ENCODE results near the gene PIP4K2C. TPM values are rescaled to one million over a fixed set of nuclear protein-coding genes. Genes with fewer than 3 reads are reported as not detected.
"Not testable (repeated sequence)": the region's sequence is repeated elsewhere in the genome, so short reads cannot be mapped to it uniquely, and the experiment has no call there.

Gene PIP4K2C
- total RNA-seq, 1 donor from 2014 or later = 14.3 TPM

DNA sequence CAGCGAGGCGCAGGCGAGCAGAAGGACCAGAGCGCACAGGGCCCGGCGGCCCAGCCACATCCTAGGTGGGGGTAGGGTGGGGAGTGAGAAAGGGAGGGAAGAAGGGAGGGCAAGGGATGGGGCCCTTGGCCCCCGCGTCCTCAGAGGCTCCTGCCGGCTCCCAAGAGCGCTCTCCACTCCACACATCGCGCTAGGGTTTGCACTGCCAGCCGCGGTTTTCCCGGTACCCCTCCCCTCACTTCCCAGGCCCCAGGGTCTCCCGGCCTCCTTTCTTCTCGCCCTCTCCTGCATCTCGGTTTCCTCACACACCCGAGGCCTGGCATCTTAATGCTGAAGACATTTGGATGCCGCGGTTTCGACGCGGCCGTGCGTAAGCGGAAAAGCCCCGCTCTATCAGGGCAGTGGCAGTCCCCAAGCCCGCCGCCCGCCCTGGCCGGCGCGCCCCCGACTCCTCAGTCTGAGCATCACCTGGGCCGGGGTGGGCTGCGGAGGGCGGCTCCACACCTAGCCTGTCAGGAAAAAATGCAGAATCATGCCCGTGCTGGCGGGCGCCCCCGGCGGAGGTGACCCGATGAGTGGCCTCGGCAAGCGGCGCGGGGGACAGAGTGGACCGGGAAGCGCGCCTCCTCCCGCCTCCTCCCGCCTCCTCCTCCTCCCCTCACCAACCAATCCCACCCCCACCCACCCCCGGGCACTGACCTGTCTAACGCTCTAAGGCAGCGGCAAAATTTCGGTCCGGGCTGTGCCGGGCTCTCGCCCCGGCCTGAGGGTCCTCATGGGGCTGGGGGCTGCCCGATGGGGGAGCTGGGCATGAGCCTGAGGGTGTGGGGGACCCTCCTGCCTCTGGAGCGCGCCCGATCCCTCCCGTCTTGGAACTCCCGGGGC lies 41.3 kb downstream of the PIP4K2C start:
- DNase-seq (ENCODE audit: low spot score) = peak; percentile 88

DNA sequence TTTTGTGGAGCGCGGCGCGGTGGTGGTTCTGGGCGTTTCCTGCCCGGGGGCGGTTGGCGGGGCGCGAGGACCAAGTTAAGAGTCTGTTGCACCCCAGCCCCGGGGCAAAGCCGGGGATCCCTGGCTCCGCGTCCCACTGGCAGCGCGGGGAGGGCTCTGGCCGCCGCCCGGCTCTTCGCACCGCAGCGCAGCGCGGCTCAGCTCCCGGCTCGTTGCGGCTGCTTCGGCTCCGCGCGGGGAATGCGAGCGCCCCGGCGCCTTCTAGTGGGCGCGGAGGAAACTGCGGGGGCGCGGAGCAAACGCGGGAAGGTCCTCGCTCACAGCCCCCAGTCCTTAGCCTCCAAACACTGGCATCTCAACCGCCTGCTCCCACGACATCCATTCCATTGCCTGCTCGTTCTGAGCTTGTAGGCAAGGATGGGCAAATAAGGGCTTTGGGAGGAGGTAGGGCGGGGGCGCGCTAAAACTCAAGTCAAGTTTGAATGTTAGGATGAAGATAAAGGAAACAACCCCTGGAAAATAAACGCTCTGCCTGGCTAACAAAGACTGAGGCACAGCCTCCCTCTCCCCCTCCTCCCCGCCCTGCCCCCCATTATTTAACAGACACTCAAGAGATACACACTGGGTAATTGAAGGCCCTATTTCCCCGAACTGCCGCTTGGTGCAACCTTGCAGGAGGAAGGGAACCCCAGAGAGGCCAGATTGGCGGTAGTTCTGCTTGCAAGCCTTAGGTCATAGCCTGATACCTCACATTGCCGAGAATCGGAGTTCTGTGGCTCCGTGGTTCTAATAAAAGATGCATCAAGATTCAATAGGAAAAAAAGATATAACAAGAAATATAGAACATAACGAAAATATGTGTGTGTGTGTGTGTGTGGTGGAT lies 42.2 kb downstream of the PIP4K2C start, which contains the start of gene B4GALNT1:
B4GALNT1 (minus strand) TSS at position 244 of the 883 bp plus-strand sequence. CDS start 1,069 bp downstream, outside the sequence.
- peak; percentile 93 for DNase-seq (ENCODE audit: low spot score)

DNA sequence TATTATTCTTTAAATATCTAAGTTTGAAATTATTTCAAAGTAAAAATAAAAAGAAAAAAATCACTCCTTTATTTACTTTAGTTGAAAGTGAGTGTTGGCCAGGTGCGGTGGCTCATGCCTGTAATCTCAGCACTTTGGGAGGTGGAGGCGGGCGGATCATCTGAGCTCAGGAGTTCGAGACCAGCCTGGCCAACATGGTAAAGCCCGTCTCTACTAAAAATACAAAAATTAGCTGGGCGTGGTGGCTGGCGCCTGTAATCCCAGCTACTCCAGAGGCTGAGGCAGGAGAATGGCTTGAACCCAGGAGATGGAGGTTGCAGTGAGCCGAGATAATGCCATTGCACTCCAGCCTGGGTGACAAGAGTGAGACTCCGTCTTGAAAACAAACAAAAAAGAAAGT lies 45.7 kb downstream of the PIP4K2C start:
- not testable (repeated sequence) for DNase-seq (ENCODE audit: low spot score)

DNA sequence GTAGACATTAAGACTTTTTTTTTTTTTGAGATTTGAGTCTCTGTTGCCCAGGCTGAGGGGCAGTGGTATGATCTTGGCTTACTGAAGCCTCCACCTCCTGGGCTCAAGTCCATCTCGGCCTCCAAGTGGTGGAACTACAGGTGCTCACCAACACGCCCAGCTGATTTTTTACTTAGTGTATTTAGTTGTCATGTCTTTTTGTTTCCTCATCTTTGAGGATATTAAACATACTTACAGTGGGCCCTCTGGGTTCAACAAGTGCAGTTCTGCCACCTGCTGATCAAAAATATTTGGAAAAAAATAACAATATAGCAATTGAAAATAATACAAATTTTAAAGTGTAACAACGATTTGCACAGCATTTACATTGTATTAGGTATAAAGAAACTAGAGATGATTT lies 46.4 kb downstream of the PIP4K2C start:
- DNase-seq (ENCODE audit: low spot score) = no peak

DNA sequence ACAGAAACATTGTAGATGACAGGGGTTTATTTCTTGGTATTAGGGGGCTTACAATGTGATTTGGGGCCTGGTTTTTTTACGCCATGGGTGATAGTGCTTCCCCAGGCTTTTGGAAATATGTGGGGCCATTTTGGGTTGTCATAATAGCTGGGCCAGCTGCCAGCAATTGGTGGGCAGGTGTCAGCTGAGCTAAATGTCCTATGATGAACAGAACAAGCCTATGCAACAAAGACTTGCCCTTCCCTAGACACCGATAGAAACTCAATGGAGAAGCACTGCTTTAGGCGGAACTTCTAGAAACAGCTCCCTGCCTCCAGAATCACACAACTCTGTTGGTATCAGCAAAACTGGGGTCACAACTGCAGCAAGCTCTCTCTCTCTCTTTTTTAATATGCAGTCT lies 47.1 kb downstream of the PIP4K2C start:
- DNase-seq (ENCODE audit: low spot score) = no peak

DNA sequence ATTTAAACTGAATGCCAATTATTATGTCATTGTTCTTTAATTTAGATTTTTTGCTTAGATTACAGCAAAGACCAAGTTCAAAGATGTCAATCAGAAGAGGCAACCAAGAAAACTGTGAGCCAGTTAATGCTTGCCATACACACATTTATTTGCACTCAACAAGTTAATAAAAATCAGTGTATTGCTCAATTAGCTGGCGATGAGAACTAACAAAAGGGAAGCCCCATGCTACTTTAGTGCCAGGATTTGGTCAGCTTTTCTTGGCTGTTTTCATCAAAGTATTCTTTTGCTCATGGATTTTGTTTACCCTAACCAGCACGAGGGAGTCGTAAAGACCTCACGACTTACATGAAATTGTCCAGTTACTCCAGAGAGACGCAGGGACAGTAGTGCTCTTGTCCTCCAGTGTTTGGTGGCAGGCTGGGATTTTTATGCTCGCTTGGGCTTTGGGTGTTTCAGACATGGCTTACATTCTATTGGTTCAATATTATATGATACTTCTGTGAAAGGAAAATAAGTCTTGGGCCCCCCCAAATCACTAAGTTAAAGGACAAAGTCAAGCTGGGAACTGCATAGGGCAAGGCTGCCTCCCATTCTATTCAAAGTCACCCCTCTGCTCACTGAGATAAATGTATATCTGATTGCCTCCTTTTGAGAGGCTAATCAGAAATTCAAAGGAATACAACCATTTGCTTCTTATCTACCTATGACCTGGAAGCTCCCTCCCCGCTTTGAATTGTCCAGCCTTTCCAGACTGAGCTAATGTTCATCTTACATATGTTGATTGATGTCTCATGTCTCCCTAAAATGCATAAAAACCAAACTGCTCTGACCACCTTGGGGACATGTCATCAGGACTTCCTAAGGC lies 49.4 kb downstream of the PIP4K2C start:
- DNase-seq (ENCODE audit: low spot score) = no peak

DNA sequence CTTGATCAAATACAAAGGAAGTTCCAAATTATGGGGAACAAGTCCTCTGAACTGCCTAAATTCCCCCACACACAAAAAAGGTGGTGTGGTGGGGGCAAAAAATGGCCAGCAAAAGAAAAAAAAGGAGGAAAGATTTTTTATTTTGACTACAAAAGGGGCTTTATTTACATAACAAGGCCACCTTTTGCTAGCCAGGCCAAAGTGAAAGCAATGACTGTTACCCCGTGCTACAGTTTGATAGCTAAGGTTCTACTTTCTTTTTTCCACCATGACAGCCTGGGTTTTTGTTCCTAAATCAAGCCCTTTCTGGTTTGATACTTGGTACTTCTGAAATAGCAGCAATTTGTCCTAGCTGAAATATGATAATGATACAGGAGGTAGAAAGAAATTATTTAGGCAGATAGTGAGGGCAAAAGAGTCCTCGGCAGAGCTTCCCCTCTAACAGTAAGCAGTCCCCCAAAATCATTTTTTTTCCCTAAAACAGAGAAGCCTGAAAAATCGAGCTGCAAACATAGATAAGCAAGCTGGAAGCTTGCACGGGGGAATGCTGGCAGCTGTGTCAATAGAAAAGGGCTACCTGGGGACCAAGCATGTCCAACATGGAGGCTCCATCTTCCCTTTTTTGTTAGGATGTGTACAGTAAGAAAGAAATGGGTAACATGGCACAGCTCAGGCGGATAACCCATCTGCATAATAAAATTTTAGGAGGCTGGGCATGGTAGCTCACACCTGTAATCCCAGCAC lies 50.9 kb downstream of the PIP4K2C start:
- DNase-seq (ENCODE audit: low spot score) = no peak

DNA sequence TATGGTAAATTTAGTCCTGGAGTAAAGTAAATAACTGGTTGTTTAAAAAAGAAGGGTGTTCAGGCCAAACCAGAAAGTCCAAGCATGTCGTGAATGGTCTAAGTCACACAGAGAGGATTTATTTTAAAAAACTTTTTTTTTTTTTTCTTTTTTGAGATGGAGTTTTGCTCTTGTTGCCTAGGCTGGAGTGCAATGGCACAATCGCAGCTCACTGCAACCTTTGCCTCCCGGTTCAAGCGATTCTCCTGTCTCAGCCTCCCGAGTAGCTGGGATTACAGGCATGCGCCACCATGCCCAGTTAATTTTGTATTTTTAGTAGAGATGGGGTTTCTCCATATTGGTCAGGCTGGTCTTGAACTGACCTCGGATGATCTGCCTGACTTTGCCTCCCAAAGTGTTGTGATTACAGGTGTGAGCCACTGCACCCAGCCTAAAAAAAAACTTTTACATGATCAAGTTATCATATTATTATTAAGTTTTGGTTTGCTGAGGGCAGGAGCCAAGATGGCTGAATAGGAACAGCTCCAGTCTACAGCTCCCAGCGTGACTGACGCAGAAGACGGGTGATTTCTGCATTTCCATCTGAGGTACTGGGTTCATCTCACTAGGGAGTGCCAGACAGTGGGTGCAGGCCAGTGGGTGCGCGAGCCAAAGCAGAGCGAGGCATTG lies 55.1 kb downstream of the PIP4K2C start:
- not testable (repeated sequence) for DNase-seq (ENCODE audit: low spot score)

DNA sequence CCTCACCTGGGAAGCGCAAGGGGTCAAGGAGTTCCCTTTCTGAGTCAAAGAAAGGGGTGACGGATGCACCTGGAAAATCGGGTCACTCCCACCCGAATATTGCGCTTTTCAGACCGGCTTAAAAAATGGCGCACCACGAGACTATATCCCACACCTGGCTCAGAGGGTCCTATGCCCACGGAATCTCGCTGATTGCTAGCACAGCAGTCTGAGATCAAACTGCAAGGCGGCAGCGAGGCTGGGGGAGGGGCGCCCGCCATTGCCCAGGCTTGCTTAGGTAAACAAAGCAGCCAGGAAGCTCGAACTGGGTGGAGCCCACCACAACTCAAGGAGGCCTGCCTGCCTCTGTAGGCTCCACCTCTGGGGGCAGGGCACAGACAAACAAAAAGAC lies 55.7 kb downstream of the PIP4K2C start:
- DNase-seq (ENCODE audit: low spot score) = not testable (repeated sequence)

Other genes with a start within 250 kb of the PIP4K2C start
- gene R3HDM2, start 160.1 kb upstream of the PIP4K2C start, total RNA-seq = 49.0 TPM
- not detected for gene INHBC, start 156.4 kb upstream of the PIP4K2C start, total RNA-seq
- not detected for gene INHBE, start 135.9 kb upstream of the PIP4K2C start, total RNA-seq
- 0.13 TPM for gene GLI1, start 131.4 kb upstream of the PIP4K2C start, total RNA-seq
- 26.5 TPM for gene ARHGAP9, start 111.3 kb upstream of the PIP4K2C start, total RNA-seq
- gene MARS1, start 103.1 kb upstream of the PIP4K2C start, total RNA-seq = 145 TPM
- gene DDIT3, start 70.7 kb upstream of the PIP4K2C start, total RNA-seq = 32.2 TPM
- 66.0 TPM for gene MBD6, start 68.4 kb upstream of the PIP4K2C start, total RNA-seq
- gene DCTN2, start 44.0 kb upstream of the PIP4K2C start, total RNA-seq = 106 TPM
- gene KIF5A, start 41.1 kb upstream of the PIP4K2C start, total RNA-seq = not detected
- gene DTX3, start 13.6 kb downstream of the PIP4K2C start, total RNA-seq = 7.2 TPM
- gene ARHGEF25, start 20.2 kb downstream of the PIP4K2C start, total RNA-seq = 12.8 TPM
- gene B4GALNT1, start 42.0 kb downstream of the PIP4K2C start, total RNA-seq = 2.7 TPM
- 251 TPM for gene OS9, start 102.9 kb downstream of the PIP4K2C start, total RNA-seq
- 2.1 TPM for gene AGAP2, start 147.6 kb downstream of the PIP4K2C start, total RNA-seq
- 35.0 TPM for gene TSPAN31, start 153.8 kb downstream of the PIP4K2C start, total RNA-seq
- 87.0 TPM for gene CDK4, start 161.1 kb downstream of the PIP4K2C start, total RNA-seq
- gene MARCHF9, start 163.9 kb downstream of the PIP4K2C start, total RNA-seq = 11.3 TPM
- gene CYP27B1, start 175.9 kb downstream of the PIP4K2C start, total RNA-seq = 1.8 TPM
- gene METTL1, start 180.9 kb downstream of the PIP4K2C start, total RNA-seq = 32.8 TPM
- gene EEF1AKMT3, start 181.4 kb downstream of the PIP4K2C start, total RNA-seq = 7.2 TPM
- gene TSFM, start 191.6 kb downstream of the PIP4K2C start, total RNA-seq = 32.7 TPM
- gene AVIL, start 227.5 kb downstream of the PIP4K2C start, total RNA-seq = 5.7 TPM

Data from mesenteric fat pad (tissue), 1 donor.